ENCODE results near the gene EIF5A. TPM values are rescaled to one million over a fixed set of nuclear protein-coding genes. Genes with fewer than 3 reads are reported as not detected.

EIF5A gene
- total RNA-seq, 1 experiment from 2014 or later = 339 TPM

GRCh38 chr17:7346761-7347614 lies 39.6 kb downstream of the EIF5A start:
- Histone ChIP-seq H3K27ac (no peak overlapping the region), H3K4me3 (no peak overlapping the region), H3K4me1 (peaks cover 6% of the 10 kb centered on the region; the same call in 1 of the 2 replicates), H3K9me3 (replicated peaks) (no peaks in the 10 kb centered on the region), H3K36me3 (no peaks in the 10 kb centered on the region), H3K27me3 (no peaks in the 10 kb centered on the region)
- no peak for DNase-seq

GRCh38 chr17:7347630-7348477 lies 40.4 kb downstream of the EIF5A start:
- no peak for DNase-seq
- no peaks in the 10 kb centered on the region for H3K27me3 ChIP-seq
- H3K4me1 ChIP-seq = peaks cover 11% of the 10 kb centered on the region; the same call in 1 of the 2 replicates
- no peak overlapping the region for H3K4me3 ChIP-seq
- H3K27ac ChIP-seq = no peak overlapping the region
- no peaks in the 10 kb centered on the region for H3K36me3 ChIP-seq
- H3K9me3 ChIP-seq (replicated peaks) = no peaks in the 10 kb centered on the region

- H3K27me3 ChIP-seq = no peaks in the 10 kb centered on the region
- no peaks in the 10 kb centered on the region for H3K36me3 ChIP-seq
- no peak overlapping the region for H3K4me3 ChIP-seq
- no peak overlapping the region for H3K27ac ChIP-seq
- H3K4me1 ChIP-seq = peaks cover 12% of the 10 kb centered on the region; the same call in 1 of the 2 replicates
- H3K9me3 ChIP-seq (replicated peaks) = no peaks in the 10 kb centered on the region
- DNase-seq = no peak
Observed at GRCh38 chr17:7348478-7349242, 41.2 kb downstream of the EIF5A start.

GRCh38 chr17:7351665-7352502 lies 44.5 kb downstream of the EIF5A start, which contains the start of gene KCTD11:
TSS of gene KCTD11 (plus strand) at chr17:7352162.
- H3K27me3 ChIP-seq = no peaks in the 10 kb centered on the region
- no peaks in the 10 kb centered on the region for H3K36me3 ChIP-seq
- H3K4me3 ChIP-seq = peak within 1 kb of the TSS; percentile 62
- peaks cover 12% of the 10 kb centered on the region; the same call in 1 of the 2 replicates for H3K4me1 ChIP-seq
- DNase-seq = peak; percentile 80 to 81
- peak within 1 kb of the TSS; percentile 68 for H3K27ac ChIP-seq
- no peaks in the 10 kb centered on the region for H3K9me3 ChIP-seq (replicated peaks)

GRCh38 chr17:7352503-7352889 lies 45.1 kb downstream of the EIF5A start:
- Histone ChIP-seq H3K27me3 (no peaks in the 10 kb centered on the region), H3K4me1 (peaks cover 12% of the 10 kb centered on the region; the same call in 1 of the 2 replicates), H3K36me3 (no peaks in the 10 kb centered on the region), H3K9me3 (replicated peaks) (no peaks in the 10 kb centered on the region), H3K4me3 (peak overlapping the region; percentile 62), H3K27ac (peak overlapping the region; percentile 68; the same call in 1 of the 2 replicates)
- DNase-seq = no peak

- H3K27me3 ChIP-seq = no peaks in the 10 kb centered on the region
- DNase-seq = no peak
- no peak overlapping the region for H3K27ac ChIP-seq
- H3K4me1 ChIP-seq = peaks cover 12% of the 10 kb centered on the region; the same call in 1 of the 2 replicates
- no peaks in the 10 kb centered on the region for H3K36me3 ChIP-seq
- H3K9me3 ChIP-seq (replicated peaks) = no peaks in the 10 kb centered on the region
- peak overlapping the region; percentile 62; the same call in 1 of the 2 replicates for H3K4me3 ChIP-seq
Observed at GRCh38 chr17:7352910-7353635, 45.6 kb downstream of the EIF5A start.

- DNase-seq = no peak
- no peaks in the 10 kb centered on the region for H3K9me3 ChIP-seq (replicated peaks)
- H3K27me3 ChIP-seq = no peaks in the 10 kb centered on the region
- H3K4me1 ChIP-seq = peaks cover 12% of the 10 kb centered on the region; the same call in 1 of the 2 replicates
- H3K36me3 ChIP-seq = no peaks in the 10 kb centered on the region
- H3K4me3 ChIP-seq = no peak overlapping the region
- no peak overlapping the region for H3K27ac ChIP-seq
Observed at GRCh38 chr17:7354262-7354843, 46.9 kb downstream of the EIF5A start.

GRCh38 chr17:7355053-7355452 lies 47.6 kb downstream of the EIF5A start, which contains the start of gene TMEM95:
TSS of gene TMEM95 (plus strand) at chr17:7355156. CDS start at chr17:7355205, 49 bp downstream.
- Histone ChIP-seq H3K27me3 (no peaks in the 10 kb centered on the region), H3K4me1 (peaks cover 6% of the 10 kb centered on the region; the same call in 1 of the 2 replicates), H3K4me3 (no peak within 1 kb of the TSS), H3K27ac (no peak within 1 kb of the TSS), H3K9me3 (replicated peaks) (no peaks in the 10 kb centered on the region), H3K36me3 (no peaks in the 10 kb centered on the region)
- no peak for DNase-seq

GRCh38 chr17:7355573-7355972 lies 48.1 kb downstream of the EIF5A start:
- DNase-seq = no peak
- H3K27ac ChIP-seq = no peak overlapping the region
- H3K9me3 ChIP-seq (replicated peaks) = no peaks in the 10 kb centered on the region
- H3K4me1 ChIP-seq = peaks cover 6% of the 10 kb centered on the region; the same call in 1 of the 2 replicates
- no peaks in the 10 kb centered on the region for H3K36me3 ChIP-seq
- H3K4me3 ChIP-seq = no peak overlapping the region
- no peaks in the 10 kb centered on the region for H3K27me3 ChIP-seq

GRCh38 chr17:7356072-7356549 lies 48.7 kb downstream of the EIF5A start:
- Histone ChIP-seq H3K4me1 (peaks cover 6% of the 10 kb centered on the region; the same call in 1 of the 2 replicates), H3K36me3 (no peaks in the 10 kb centered on the region), H3K9me3 (replicated peaks) (no peaks in the 10 kb centered on the region), H3K27ac (no peak overlapping the region), H3K4me3 (no peak overlapping the region), H3K27me3 (no peaks in the 10 kb centered on the region)
- peak; percentile 73 to 79 for DNase-seq

GRCh38 chr17:7356756-7357155 lies 49.3 kb downstream of the EIF5A start:
- Histone ChIP-seq H3K4me3 (no peak overlapping the region), H3K9me3 (replicated peaks) (no peaks in the 10 kb centered on the region), H3K4me1 (peaks cover 6% of the 10 kb centered on the region; the same call in 1 of the 2 replicates), H3K27ac (no peak overlapping the region), H3K36me3 (no peaks in the 10 kb centered on the region), H3K27me3 (no peaks in the 10 kb centered on the region)
- DNase-seq = no peak

GRCh38 chr17:7357381-7357780 lies 50.0 kb downstream of the EIF5A start:
- no peak for DNase-seq
- H3K4me3 ChIP-seq = no peak overlapping the region
- H3K36me3 ChIP-seq = no peaks in the 10 kb centered on the region
- H3K9me3 ChIP-seq (replicated peaks) = no peaks in the 10 kb centered on the region
- H3K27me3 ChIP-seq = no peaks in the 10 kb centered on the region
- H3K27ac ChIP-seq = no peak overlapping the region
- peaks cover 6% of the 10 kb centered on the region; the same call in 1 of the 2 replicates for H3K4me1 ChIP-seq

Measured in SJCRH30 (cell line).